ENCODE measurements around the gene TPST1. TPM values are rescaled to one million over a fixed set of nuclear protein-coding genes. Genes with fewer than 3 reads are reported as not detected.

Gene TPST1
- total and polyA plus RNA-seq, 9 of the 15 experiments (the other 6 are each of a cell fraction or from before 2014, with no cell fraction given), result 0.15 to 2.2 (median 0.53) TPM

DNA sequence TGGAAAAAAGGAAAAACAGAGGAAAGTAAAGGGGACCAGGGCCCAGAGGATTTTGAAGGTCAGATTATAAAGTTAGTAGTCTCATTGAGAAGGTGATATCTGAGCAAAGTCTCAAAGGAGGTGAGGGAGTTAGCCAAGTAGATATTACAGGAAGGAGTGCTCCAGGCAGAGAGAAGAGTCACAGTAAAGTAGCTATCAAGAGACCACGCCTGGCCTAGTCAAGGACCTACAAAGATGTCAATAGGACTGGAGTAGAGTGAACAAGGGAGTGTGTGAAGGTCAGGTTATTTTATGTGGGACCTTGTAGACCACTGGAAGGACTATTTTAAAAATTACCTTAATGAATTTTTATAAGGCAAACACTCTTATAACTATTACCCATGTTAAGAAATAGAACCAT lies 64.8 kb downstream of the TPST1 start:
- no peaks in the 10 kb centered on the region for H3K4me1 ChIP-seq (replicated peaks in 1 of 2; ENCODE audit: control insufficient read depth in 2 of 2, insufficient read depth in 2 of 2, low read length in 2 of 2)
- no peak overlapping the region for H2AFZ ChIP-seq (ENCODE audit: low read depth, low read length)
- H3K4me3 ChIP-seq, result no peak overlapping the region
- peak in 1 of 4 experiments; percentile 7 for DNase-seq (ENCODE audit: extremely low read depth in 1 of 4, low spot score in 3 of 4)
- H3K9me3 ChIP-seq (replicated peaks; ENCODE audit: control insufficient read depth, insufficient read depth, low read depth, low read length), result peaks cover 12% of the 10 kb centered on the region
- CTCF ChIA-PET (ENCODE audit: low intra/inter-chr PET ratio), result no interaction called here
- no peak for TF ChIP-seq FUS (optimal IDR thresholded peaks at IDR 0.05; ENCODE audit: low read depth, low read length)
- no peaks in the 10 kb centered on the region for H3K79me2 ChIP-seq (ENCODE audit: control insufficient read depth, insufficient read depth, low read length)
- H4K20me1 ChIP-seq (replicated peaks; ENCODE audit: control insufficient read depth, insufficient read depth, low read length), result no peaks in the 10 kb centered on the region
- intact Hi-C loops (cut with micrococcal nuclease) (no loop called here), in situ Hi-C loops (cut with MboI) (no loop called here)
- POLR2A ChIA-PET, result interaction anchor here (1.0 kb wide), 1 partner anchor 10 kb away, joined by 3 read pairs; no protein-coding TSS in a partner anchor
- H3K27ac ChIP-seq (ENCODE audit: extremely low read depth, low read depth, low read length), result no peak overlapping the region
- H3K36me3 ChIP-seq (ENCODE audit: control insufficient read depth, insufficient read depth, low read length), result no peaks in the 10 kb centered on the region
- no peaks in the 10 kb centered on the region for H3K9me1 ChIP-seq (ENCODE audit: control insufficient read depth, insufficient read depth, low read length)
- 6% methylated on average over 1 of the region's 1 CpG for WGBS (ENCODE audit: insufficient coverage, low coverage, missing lambda C conversion rate)
- H3K27me3 ChIP-seq (ENCODE audit: control insufficient read depth in 2 of 2, insufficient read depth in 2 of 2, low read length in 2 of 2), result no peaks in the 10 kb centered on the region; a peak in 1 of 5 replicates
- H3K4me2 ChIP-seq (ENCODE audit: insufficient read depth, low read length), result no peak overlapping the region
- FAIRE-seq, result no peak
- peak; percentile 42; the same call in 1 of the 3 replicates for ATAC-seq
- BruUV-seq (replicated peaks), result no TSS peak
- no peak overlapping the region for H3K9ac ChIP-seq (ENCODE audit: insufficient read depth in 1 of 2, low read depth in 2 of 2, low read length in 2 of 2)

DNA sequence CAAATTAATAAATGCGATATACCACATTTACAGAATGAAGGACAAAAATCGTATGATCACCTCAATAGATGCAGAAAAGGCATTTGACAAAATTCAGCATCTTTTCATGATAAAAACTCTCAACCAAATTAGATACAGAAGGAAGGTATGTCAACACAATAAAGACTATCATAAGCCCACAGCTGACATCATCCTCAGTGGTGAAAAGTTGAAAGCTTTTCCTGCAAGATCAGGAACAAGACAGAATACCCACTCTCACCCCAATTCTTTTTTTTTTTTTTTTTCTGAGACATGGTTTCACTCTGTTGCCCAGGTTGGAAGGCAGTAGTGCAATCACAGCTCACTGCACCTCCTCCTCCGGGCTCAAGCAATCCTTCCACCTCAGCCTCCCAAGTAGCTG lies 67.2 kb downstream of the TPST1 start:
- POLR2A ChIA-PET, result no interaction called here
- no TSS peak for BruUV-seq (replicated peaks)
- TF ChIP-seq NKRF (IDR thresholded peaks at IDR 0.05; ENCODE audit: borderline replicate concordance) (no peak), SIX5 (IDR thresholded peaks at IDR 0.05; ENCODE audit: borderline replicate concordance in 1 of 2, insufficient read depth in 1 of 2, low read depth in 1 of 2, low read length in 2 of 2) (no peak), KLF1 (tag; IDR thresholded peaks at IDR 0.05) (no peak), TCF7L2 (IDR thresholded peaks at IDR 0.05; ENCODE audit: low read depth, low read length) (no peak), KAT2B (IDR thresholded peaks at IDR 0.05; ENCODE audit: low read depth, low read length) (no peak), ZNF239 (CRISPR knock-in tag; IDR thresholded peaks at IDR 0.05) (no peak), SRF (CRISPR knock-in tag; IDR thresholded peaks at IDR 0.05) (no peak), ZNF717 (CRISPR knock-in tag; IDR thresholded peaks at IDR 0.05) (no peak), ZNF79 (CRISPR knock-in tag; IDR thresholded peaks at IDR 0.05; ENCODE audit: low read depth) (no peak), RBM34 (IDR thresholded peaks at IDR 0.05; ENCODE audit: borderline replicate concordance, insufficient read depth, low read length) (no peak)
- TF ChIP-seq, protein P1, sequence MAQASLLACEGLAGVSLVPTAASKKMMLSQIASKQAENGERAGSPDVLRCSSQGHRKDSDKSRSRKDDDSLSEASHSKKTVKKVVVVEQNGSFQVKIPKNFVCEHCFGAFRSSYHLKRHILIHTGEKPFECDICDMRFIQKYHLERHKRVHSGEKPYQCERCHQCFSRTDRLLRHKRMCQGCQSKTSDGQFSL (CRISPR knock-in tag; IDR thresholded peaks at IDR 0.05), result no peak
- TF ChIP-seq, protein P1 (tag; IDR thresholded peaks at IDR 0.05), result no peak

More for the DNA sequence above, 67.2 kb downstream of the TPST1 start:
- intact Hi-C loops (cut with micrococcal nuclease) (no loop called here), in situ Hi-C loops (cut with MboI) (no loop called here)
- H3K9me3 ChIP-seq (replicated peaks; ENCODE audit: control insufficient read depth, insufficient read depth, low read depth, low read length), result no peaks in the 10 kb centered on the region
- H3K79me2 ChIP-seq (ENCODE audit: control insufficient read depth, insufficient read depth, low read length), result no peaks in the 10 kb centered on the region
- no peak for DNase-seq (ENCODE audit: extremely low read depth in 1 of 4, low spot score in 3 of 4)
- no peak overlapping the region for H2AFZ ChIP-seq (ENCODE audit: low read depth, low read length)
- no peak for FAIRE-seq
- CTCF ChIA-PET (ENCODE audit: low intra/inter-chr PET ratio), result no interaction called here
- H3K4me1 ChIP-seq (replicated peaks in 1 of 2; ENCODE audit: control insufficient read depth in 2 of 2, insufficient read depth in 2 of 2, low read length in 2 of 2), result no peaks in the 10 kb centered on the region
- no peaks in the 10 kb centered on the region; a peak in 1 of 5 replicates for H3K27me3 ChIP-seq (ENCODE audit: control insufficient read depth in 2 of 2, insufficient read depth in 2 of 2, low read length in 2 of 2)
- H3K9ac ChIP-seq (ENCODE audit: insufficient read depth in 1 of 2, low read depth in 2 of 2, low read length in 2 of 2), result no peak overlapping the region
- no peaks in the 10 kb centered on the region for H3K9me1 ChIP-seq (ENCODE audit: control insufficient read depth, insufficient read depth, low read length)
- H3K27ac ChIP-seq (ENCODE audit: extremely low read depth, low read depth, low read length), result no peak overlapping the region
- H4K20me1 ChIP-seq (replicated peaks; ENCODE audit: control insufficient read depth, insufficient read depth, low read length), result no peaks in the 10 kb centered on the region
- 0% methylated on average over 3 of the region's 3 CpGs for WGBS (ENCODE audit: insufficient coverage, low coverage, missing lambda C conversion rate)
- H3K4me2 ChIP-seq (ENCODE audit: insufficient read depth, low read length), result no peak overlapping the region
- H3K4me3 ChIP-seq, result no peak overlapping the region
- no peak for ATAC-seq
- no peaks in the 10 kb centered on the region for H3K36me3 ChIP-seq (ENCODE audit: control insufficient read depth, insufficient read depth, low read length)

All from K562 (cell line).